DOHH2 (cell line): ENCODE data around the gene ROBO1.

Source experiments
- H3F3A ChIP-seq: fragments of 200-600 bp; sonication (generic), shearing (Covaris generic); 2 replicates; pipeline ENCODE4 v1.6.0; 2016; ENCODE audit warnings: antibody characterized with exemption, mild to moderate bottlenecking; ENCODE audit not compliant: control insufficient read depth, insufficient read depth
- H3K27ac ChIP-seq: fragments of 200-600 bp; sonication (generic); 2 replicates; pipeline ENCODE4 v1.5.1; 2014; ENCODE audit warnings: low read depth, mild to moderate bottlenecking, low read length, moderate library complexity
- H3K27me3 ChIP-seq: fragments of 200-600 bp; sonication (generic); 2 replicates; pipeline ENCODE4 v1.6.1; 2014; ENCODE audit warnings: mild to moderate bottlenecking, low read length, mixed read lengths; ENCODE audit not compliant: control insufficient read depth
- H3K36me3 ChIP-seq: fragments of 200-600 bp; sonication (generic); 2 replicates; pipeline ENCODE4 v1.6.1; 2014; ENCODE audit warnings: mild to moderate bottlenecking, low read length, moderate library complexity, mixed read lengths; ENCODE audit not compliant: control insufficient read depth
- H3K4me1 ChIP-seq: fragments of 200-600 bp; sonication (generic); 2 replicates; pipeline ENCODE4 v1.6.1; 2014; ENCODE audit warnings: mild to moderate bottlenecking, low read length, mixed read lengths; ENCODE audit not compliant: control insufficient read depth
- H3K4me2 ChIP-seq: fragments of 200-600 bp; sonication (generic); 2 replicates; pipeline ENCODE4 v1.6.0; 2014; ENCODE audit warnings: mild to moderate bottlenecking, low read length, moderate library complexity
- H3K4me3 ChIP-seq: fragments of 200-600 bp; sonication (generic); 2 replicates; pipeline ENCODE4 v1.5.1; 2014; ENCODE audit warnings: mild to moderate bottlenecking, low read length, mixed read lengths
- H3K79me2 ChIP-seq: fragments of 200-600 bp; sonication (generic); 2 replicates; pipeline ENCODE4 v1.6.1; 2014; ENCODE audit warnings: mild to moderate bottlenecking, low read length, mixed read lengths; ENCODE audit not compliant: control insufficient read depth
- H3K9me2 ChIP-seq: fragments of 200-600 bp; sonication (generic); replicated peaks from 2 replicates; pipeline ENCODE4 v1.6.1; 2014; ENCODE audit warnings: mild to moderate bottlenecking, low read length, mixed read lengths; ENCODE audit not compliant: control insufficient read depth
- H3K9me3 ChIP-seq: fragments of 200-600 bp; sonication (generic); 2 replicates; pipeline ENCODE4 v1.6.1; 2014; ENCODE audit warnings: antibody characterized with exemption, low read length, mixed read lengths; ENCODE audit not compliant: control insufficient read depth, insufficient read depth
- H4K20me1 ChIP-seq: fragments of 200-600 bp; sonication (generic); 2 replicates; pipeline ENCODE4 v1.6.0; 2014; ENCODE audit warnings: low read depth, mild to moderate bottlenecking, antibody characterized with exemption, low read length, moderate library complexity; ENCODE audit not compliant: control insufficient read depth, insufficient read depth
- CTCF ChIP-seq: fragments of 200-600 bp; sonication (generic); IDR thresholded peaks from one replicate; pipeline ENCODE4 v1.5.1; 2014; ENCODE audit warnings: antibody characterized with exemption, mild to moderate bottlenecking, low read depth, low read length; ENCODE audit not compliant: poor library complexity, severe bottlenecking
- EZH2phosphoT487 ChIP-seq: fragments of 200-600 bp; sonication (generic); IDR thresholded peaks from 2 replicates; pipeline ENCODE4 v1.6.1; 2017; ENCODE audit warnings: borderline replicate concordance, mild to moderate bottlenecking, antibody characterized with exemption, low read length, moderate library complexity, mixed read lengths

The ROBO1 gene

GRCh38 chr3:79551997-79552396 lies 215.8 kb downstream of the ROBO1 start:
- Histone ChIP-seq H3F3A (no peaks in the 10 kb centered on the region), H3K4me2 (no peak overlapping the region), H3K79me2 (no peaks in the 10 kb centered on the region), H4K20me1 (no peaks in the 10 kb centered on the region), H3K9me3 (no peaks in the 10 kb centered on the region), H3K27me3 (no peaks in the 10 kb centered on the region), H3K36me3 (no peaks in the 10 kb centered on the region), H3K27ac (no peak overlapping the region), H3K4me3 (no peak overlapping the region), H3K4me1 (no peaks in the 10 kb centered on the region), H3K9me2 (no peaks in the 10 kb centered on the region)
- no peak for TF ChIP-seq EZH2phosphoT487
- no peak for TF ChIP-seq CTCF

GRCh38 chr3:79551321-79551892 lies 216.4 kb downstream of the ROBO1 start:
- Histone ChIP-seq H4K20me1 (no peaks in the 10 kb centered on the region), H3K27me3 (no peaks in the 10 kb centered on the region), H3K79me2 (no peaks in the 10 kb centered on the region), H3K4me1 (no peaks in the 10 kb centered on the region), H3K36me3 (no peaks in the 10 kb centered on the region), H3K4me3 (no peak overlapping the region), H3F3A (no peaks in the 10 kb centered on the region), H3K4me2 (no peak overlapping the region), H3K9me3 (no peaks in the 10 kb centered on the region), H3K27ac (no peak overlapping the region), H3K9me2 (no peaks in the 10 kb centered on the region)
- no peak for TF ChIP-seq EZH2phosphoT487
- no peak for TF ChIP-seq CTCF

GRCh38 chr3:79543218-79543982 lies 224.4 kb downstream of the ROBO1 start:
- H3K4me3 ChIP-seq: no peak overlapping the region
- no peaks in the 10 kb centered on the region for H3K9me2 ChIP-seq
- H3K27me3 ChIP-seq: no peaks in the 10 kb centered on the region
- TF ChIP-seq CTCF (no peak), EZH2phosphoT487 (no peak)
- no peaks in the 10 kb centered on the region for H4K20me1 ChIP-seq
- no peaks in the 10 kb centered on the region for H3K36me3 ChIP-seq
- H3F3A ChIP-seq: no peaks in the 10 kb centered on the region
- H3K27ac ChIP-seq: no peak overlapping the region
- H3K79me2 ChIP-seq: no peaks in the 10 kb centered on the region
- H3K4me2 ChIP-seq: no peak overlapping the region
- no peaks in the 10 kb centered on the region for H3K4me1 ChIP-seq
- H3K9me3 ChIP-seq: no peaks in the 10 kb centered on the region
